Spleen (tissue), 11 donors: ENCODE data around the gene RAB6D. TPM values are rescaled to one million over a fixed set of nuclear protein-coding genes. Genes with fewer than 3 reads are reported as not detected.
"Not testable (repeated sequence)": the region's sequence is repeated elsewhere in the genome, so short reads cannot be mapped to it uniquely, and the experiment has no call there.

Experiments
- DNase-seq: peaks from one replicate; pipeline ENCODE4 v3.0.0-alpha.2; 2020
- H3K27ac ChIP-seq, 8 donors: fragments of 200-600 bp; sonication (generic) in 7 of 8; 1 replicate in 4 of 8; 2 replicates in 4 of 8; pipeline versions ENCODE4 v1.5.0 to v1.8.0; 2016 to 2021; ENCODE audit warnings: inconsistent platforms in 4 of 8, mild to moderate bottlenecking in 4 of 8, moderate library complexity in 1 of 8
- H3K27me3 ChIP-seq, 7 donors: fragments of 200-600 bp; sonication (generic) in 6 of 7; replicated peaks in 1 of 7; 1 replicate in 4 of 7; 2 replicates in 3 of 7; pipeline versions ENCODE4 v1.5.0 to v1.8.0; 2016 to 2021; ENCODE audit warnings: inconsistent platforms in 3 of 7, mild to moderate bottlenecking in 1 of 7
- H3K36me3 ChIP-seq, 6 donors: fragments of 200-600 bp; sonication (generic) in 5 of 6; 1 replicate in 4 of 6; 2 replicates in 2 of 6; pipeline versions ENCODE4 v1.5.0 to v1.8.0; 2016 to 2021; ENCODE audit warnings: inconsistent platforms in 2 of 6
- H3K4me1 ChIP-seq, 6 donors: fragments of 200-600 bp; sonication (generic) in 5 of 6; 1 replicate in 3 of 6; 2 replicates in 3 of 6; pipeline versions ENCODE4 v1.5.0 to v1.8.0; 2016 to 2021; ENCODE audit warnings: inconsistent platforms in 3 of 6
- H3K4me3 ChIP-seq, 8 donors: fragments of 200-600 bp; sonication (generic) in 7 of 8; 1 replicate in 4 of 8; 2 replicates in 4 of 8; pipeline versions ENCODE4 v1.5.0 to v1.8.0; 2016 to 2021; ENCODE audit warnings: inconsistent platforms in 4 of 8, mild to moderate bottlenecking in 4 of 8, moderate library complexity in 2 of 8
- H3K9me3 ChIP-seq, 8 donors: fragments of 200-600 bp; sonication (generic) in 7 of 8; 1 replicate in 4 of 8; 2 replicates in 4 of 8; pipeline versions ENCODE4 v1.5.0 to v1.8.0; 2016 to 2021; ENCODE audit warnings: inconsistent platforms in 4 of 8
- CTCF ChIP-seq, 11 experiments: fragments of 200-600 bp in 7 of 11; fragments of 450-650 bp in 4 of 11; sonication (generic) in 4 of 11; IDR thresholded peaks in 8 of 11; conservative IDR thresholded peaks in 3 of 11; 1 replicate in 7 of 11; 2 replicates in 4 of 11; pipeline versions ENCODE4 v1.4.0 to v1.8.0; 2016 to 2021; ENCODE audit warnings: antibody characterized with exemption in 11 of 11, inconsistent platforms in 4 of 11, mild to moderate bottlenecking in 1 of 11
- POLR2A ChIP-seq, 3 donors: fragments of 450-650 bp; IDR thresholded peaks; one replicate each; pipeline ENCODE4 v1.5.1; 2017; ENCODE audit warnings: antibody characterized with exemption in 3 of 3, mild to moderate bottlenecking in 1 of 3
- POLR2AphosphoS5 ChIP-seq, 3 donors: sonication (generic); formaldehyde crosslinking; IDR thresholded peaks; one replicate each; pipeline ENCODE4 v1.5.1; 2017; ENCODE audit warnings: antibody characterized with exemption in 3 of 3
- WGBS, 5 donors: extraction: QIAGEN DNeasy Blood & Tissue Kit in 3 of 5; methylation state at CpG; one replicate each; pipeline versions ENCODE4 v1.1.5 to v1.1.7; 2013 to 2018; 5-methylcytosine and 5-hydroxymethylcytosine counted together
- intact Hi-C: fragments of 100-400 bp; cut with DNase I; formaldehyde crosslinking; loops from one replicate; pipeline ENCODE4 v1.15.0; 2023; ENCODE audit warnings: low total_unique reads
- polyA plus RNA-seq, 3 donors: library from polyadenylated mRNA; stranded (reverse); fragments of 200-250 nt; gene quantifications; one replicate each; pipeline ENCODE4 v1.2.1, GENCODE V29; 2013
- total RNA-seq, 7 donors: library from RNA; depleted of rRNA in 3 of 7; stranded (reverse); fragments of >200 nt in 3 of 7; fragmentation: NEBNext Ultra II Directional in 4 of 7; extraction: Animal tissue kit (Norgen Biotek cat#: 25700) in 4 of 7; gene quantifications; one replicate each; pipeline versions ENCODE4 v1.1.0 to v1.2.1, GENCODE V29; 2016 to 2021
- donor health status: healthy with polysubstance abuse.
- donor health status: DM: no; HTN: no; CAD: no; lungs with moderate emphysema.
- donor health status: DM: no; HTN: no; CAD: no.
- donor health status: Bipolar disorder and iron deficiency.
- donor health status: healthy.
- donor health status: DM: no; HTN: no; CAD: no.
- donor health status: DM: yes; HTN: yes; CAD: no.

RAB6D gene
- total and polyA plus RNA-seq, 10 donors = 0.05 TPM; not detected in 9

GRCh38 chr2:131335319-131335718 lies 28.6 kb downstream of the RAB6D start:
- peaks cover 0 to 29% (median 0%) of the 10 kb centered on the region in 7 donors for H3K27me3 ChIP-seq
- intact Hi-C loops = loop anchor here (10.0 kb wide), 1 partner anchor 181 kb away; no protein-coding TSS in a partner anchor
- peak in 1 of 11 experiments; percentile 15 for TF ChIP-seq CTCF (IDR thresholded peaks at IDR 0.05 in 8 of 11, conservative IDR thresholded peaks at IDR 0.05 in 3 of 11)
- H3K4me3 ChIP-seq, H3K27ac ChIP-seq, H3K9me3 ChIP-seq, H3K36me3 ChIP-seq, DNase-seq, H3K4me1 ChIP-seq: not testable (repeated sequence)
- 28 to 38% (median 30%) methylated on average over 6 of the region's 6 CpGs for WGBS, 5 donors

GRCh38 chr2:131332709-131333108 lies 31.3 kb downstream of the RAB6D start:
- not testable (repeated sequence) for H3K36me3 ChIP-seq, H3K9me3 ChIP-seq, H3K27ac ChIP-seq, H3K4me1 ChIP-seq, DNase-seq, H3K4me3 ChIP-seq
- WGBS, 5 donors = 91 to 98% (median 94%) methylated on average over 3 of the region's 3 CpGs
- H3K27me3 ChIP-seq = peaks cover 0 to 31% (median 0%) of the 10 kb centered on the region in 7 donors
- intact Hi-C loops = loop anchor here (10.0 kb wide), 1 partner anchor 178 kb away; no protein-coding TSS in a partner anchor

- WGBS, 5 donors = 5 to 38% (median 6%) methylated on average over 1 to 38 of the region's 43 CpGs
- not testable (repeated sequence) for H3K27ac ChIP-seq, H3K4me1 ChIP-seq, H3K9me3 ChIP-seq, H3K4me3 ChIP-seq, H3K36me3 ChIP-seq
- peak; percentile 76 for DNase-seq
- intact Hi-C loops = loop anchor here (10.0 kb wide), 1 partner anchor 176 kb away; no protein-coding TSS in a partner anchor
- peaks cover 0 to 31% (median 0%) of the 10 kb centered on the region in 7 donors for H3K27me3 ChIP-seq
These were observed 33.0 kb downstream of the RAB6D start for GRCh38 chr2:131331000-131331399.

GRCh38 chr2:131322209-131322608 lies 41.8 kb downstream of the RAB6D start:
- TF ChIP-seq POLR2AphosphoS5 (IDR thresholded peaks at IDR 0.05) (no peak), POLR2A (IDR thresholded peaks at IDR 0.05) (no peak), CTCF (IDR thresholded peaks at IDR 0.05 in 8 of 11, conservative IDR thresholded peaks at IDR 0.05 in 3 of 11) (no peak)
- Histone ChIP-seq H3K4me1 (no peaks in the 10 kb centered on the region), H3K36me3 (no peaks in the 10 kb centered on the region), H3K9me3 (peaks cover 0 to 18% (median 14%) of the 10 kb centered on the region in 8 donors), H3K27me3 (peaks cover 0 to 8% (median 0%) of the 10 kb centered on the region in 7 donors), H3K4me3 (no peak overlapping the region), H3K27ac (no peak overlapping the region)
- no peak for DNase-seq
- intact Hi-C loops = no loop called here
- WGBS, 5 donors = 76 to 87% (median 81%) methylated on average over 6 of the region's 6 CpGs

GRCh38 chr2:131321344-131321743 lies 42.6 kb downstream of the RAB6D start:
- H3K9me3 ChIP-seq = peaks cover 0 to 18% (median 14%) of the 10 kb centered on the region in 8 donors
- intact Hi-C loops, H3K4me1 ChIP-seq, H3K27me3 ChIP-seq, H3K36me3 ChIP-seq, H3K4me3 ChIP-seq, H3K27ac ChIP-seq, DNase-seq: not testable (repeated sequence)
- WGBS, 5 donors = 87 to 100% (median 88%) methylated on average over 1 of the region's 1 CpG

GRCh38 chr2:131311001-131311400 lies 53.0 kb downstream of the RAB6D start:
- 75 to 82% (median 78%) methylated on average over 2 of the region's 2 CpGs for WGBS, 5 donors
- H3K4me3 ChIP-seq, H3K4me1 ChIP-seq, H3K36me3 ChIP-seq, H3K9me3 ChIP-seq, DNase-seq, H3K27me3 ChIP-seq, H3K27ac ChIP-seq, intact Hi-C loops: not testable (repeated sequence)
- peak in 1 of 11 experiments; percentile 16 for TF ChIP-seq CTCF (IDR thresholded peaks at IDR 0.05 in 8 of 11, conservative IDR thresholded peaks at IDR 0.05 in 3 of 11)
